Endothelial cell of umbilical vein (primary cell): ENCODE measurements around the gene DSCAML1. TPM values are rescaled to one million over a fixed set of nuclear protein-coding genes. Genes with fewer than 3 reads are reported as not detected.

ENCODE experiments used
- BruUV-seq: library from RNA; stranded (reverse); fragments of 400-500 nt; replicated peaks from 2 replicates; lab custom pipeline; 2021; lab: Mats Ljungman, UMichigan
- CTCF ChIA-PET: fragments of 300-600, 350-600 bp; sonication (Branson Sonifier 250); formaldehyde crosslinking; loops from one replicate; lab custom pipeline; 2021; ENCODE audit warnings: antibody characterized with exemption, inconsistent platforms; lab: Charles Lee
- POLR2A ChIA-PET: fragments of 300-600, 350-600 bp; sonication (Branson Sonifier 250); formaldehyde crosslinking; loops from one replicate; lab custom pipeline; 2021; ENCODE audit warnings: antibody characterized with exemption, inconsistent platforms; lab: Charles Lee
- DNase-seq: peaks from one replicate; pipeline ENCODE4 v3.0.0-alpha.2; 2011; ENCODE audit warnings: low read depth, low spot score
- FAIRE-seq: peaks from 2 replicates; lab custom pipeline; 2011; peaks lifted over from hg19 to GRCh38; lab: Jason Lieb, UNC
- H2AFZ ChIP-seq: 2 replicates; pipeline ENCODE4 v1.6.0; 2012; ENCODE audit warnings: low read depth, low read length, control low read depth, inconsistent platforms
- H3K27ac ChIP-seq: 2 replicates; pipeline ENCODE4 v1.5.1; 2011; ENCODE audit warnings: low read depth, mild to moderate bottlenecking, control low read depth, low read length, moderate library complexity; ENCODE audit not compliant: insufficient read depth
- H3K27me3 ChIP-seq, 2 experiments: 2 replicates each; pipeline versions ENCODE4 v1.6.0 to v1.6.1; 2011; ENCODE audit warnings: low read length in 2 of 2, mixed read lengths in 1 of 2; ENCODE audit not compliant: control insufficient read depth in 2 of 2, insufficient read depth in 2 of 2
- H3K36me3 ChIP-seq, 2 experiments: 2 replicates in 1 of 2; 3 replicates in 1 of 2; pipeline ENCODE4 v1.5.1; 2011; ENCODE audit warnings: low read length in 2 of 2, mild to moderate bottlenecking in 1 of 2, moderate library complexity in 1 of 2; ENCODE audit not compliant: control insufficient read depth in 2 of 2, insufficient read depth in 2 of 2; ENCODE audit errors: extremely low read depth in 1 of 2
- H3K4me1 ChIP-seq: 3 replicates; pipeline ENCODE4 v1.5.1; 2011; ENCODE audit warnings: mild to moderate bottlenecking, low read length; ENCODE audit not compliant: control insufficient read depth, insufficient read depth; ENCODE audit errors: extremely low read depth
- H3K4me2 ChIP-seq: 2 replicates; pipeline ENCODE4 v1.6.1; 2011; ENCODE audit warnings: low read length, control low read depth, mixed read lengths; ENCODE audit not compliant: insufficient read depth
- H3K4me3 ChIP-seq, 3 experiments: fragments of 200-600 bp in 1 of 3; sonication (generic), shearing (Covaris generic) in 1 of 3; replicated peaks in 1 of 3; 2 replicates each; pipeline ENCODE4 v1.5.1; 2011 to 2016; ENCODE audit warnings: control low read depth in 3 of 3, low read length in 3 of 3, mild to moderate bottlenecking in 2 of 3, inconsistent platforms in 1 of 3, low read depth in 1 of 3, moderate library complexity in 1 of 3; ENCODE audit not compliant: insufficient read depth in 1 of 3
- H3K79me2 ChIP-seq: 2 replicates; pipeline ENCODE4 v1.6.0; 2012; ENCODE audit warnings: low read length, inconsistent platforms; ENCODE audit not compliant: control insufficient read depth, insufficient read depth
- H3K9ac ChIP-seq: replicated peaks from 2 replicates; pipeline ENCODE3; 2011; ENCODE audit warnings: low read length, control low read depth; ENCODE audit not compliant: insufficient read depth; ENCODE audit errors: extremely low read depth
- H3K9me1 ChIP-seq: replicated peaks from 3 replicates; pipeline ENCODE4 v1.6.0; 2011; ENCODE audit warnings: mild to moderate bottlenecking, low read length; ENCODE audit not compliant: control insufficient read depth, insufficient read depth; ENCODE audit errors: extremely low read depth
- H3K9me3 ChIP-seq: replicated peaks from 2 replicates; pipeline ENCODE4 v1.5.1; 2012; ENCODE audit warnings: low read length, inconsistent platforms; ENCODE audit not compliant: control insufficient read depth, insufficient read depth
- H4K20me1 ChIP-seq: replicated peaks from 2 replicates; pipeline ENCODE3; 2011; ENCODE audit warnings: mild to moderate bottlenecking, low read length; ENCODE audit not compliant: control insufficient read depth, insufficient read depth; ENCODE audit errors: extremely low read depth
- EZH2 ChIP-seq: IDR thresholded peaks from 2 replicates; pipeline ENCODE4 v1.6.1; 2012; ENCODE audit warnings: borderline replicate concordance, low read depth, mild to moderate bottlenecking, moderate library complexity, low read length, inconsistent platforms; ENCODE audit not compliant: severe bottlenecking
- FOS ChIP-seq: IDR thresholded peaks from 2 replicates; pipeline ENCODE4 v1.6.1; 2011; ENCODE audit warnings: mild to moderate bottlenecking, low read length, moderate library complexity, borderline replicate concordance; ENCODE audit not compliant: insufficient read depth
- GATA2 ChIP-seq: IDR thresholded peaks from 2 replicates; pipeline ENCODE4 v1.7.0; 2011; ENCODE audit warnings: low read depth, mild to moderate bottlenecking, moderate library complexity, mixed read lengths, low read length; ENCODE audit not compliant: insufficient read length, insufficient read depth
- JUN ChIP-seq: IDR thresholded peaks from 2 replicates; pipeline ENCODE4 v1.6.1; 2011; ENCODE audit warnings: borderline replicate concordance, low read depth; ENCODE audit not compliant: insufficient read length, insufficient read depth
- MAX ChIP-seq: IDR thresholded peaks from 2 replicates; pipeline ENCODE4 v1.6.1; 2011; ENCODE audit not compliant: insufficient read depth, insufficient read length
- MYC ChIP-seq: IDR thresholded peaks from one replicate; pipeline ENCODE4 v1.6.1; 2011; ENCODE audit warnings: mild to moderate bottlenecking, low read depth, low read length
- POLR2A ChIP-seq: IDR thresholded peaks from 2 replicates; pipeline ENCODE4 v1.6.1; 2012; ENCODE audit warnings: low read depth, mild to moderate bottlenecking, control low read depth, low read length
- POLR2AphosphoS5 ChIP-seq: IDR thresholded peaks from 2 replicates; pipeline ENCODE4 v1.6.1; 2012; ENCODE audit warnings: low read depth, mild to moderate bottlenecking, control low read depth, low read length, moderate library complexity; ENCODE audit not compliant: insufficient read depth
- dilution Hi-C: fragments of 300-500 bp; cut with MboI; formaldehyde crosslinking; loops from one replicate; pipeline ENCODE4 v1.15.0; 2019; ENCODE audit warnings: low sequenced_read_pairs; ENCODE audit not compliant: extremely low pct_ligation_motif_present
- intact Hi-C: fragments of 100-400 bp; cut with micrococcal nuclease; formaldehyde crosslinking; loops from one replicate; pipeline ENCODE4 v1.10.0; 2022
- polyA plus RNA-seq, 4 experiments: library from polyadenylated mRNA; depleted of rRNA in 3 of 4; stranded (reverse) in 3 of 4; unstranded in 1 of 4; fragments of >200 nt; gene quantifications; 2 replicates each; pipeline versions ENCODE4 v1.2.1 to v1.2.3, GENCODE V29; 2011 to 2012; ENCODE audit warnings: missing spikeins in 1 of 4
- total RNA-seq: library from RNA; stranded (reverse); gene quantifications from 2 replicates; pipeline ENCODE4 v1.2.3, GENCODE V29; 2021
- TF ChIP-seq, protein P1 (sequence below), 2 donors: IDR thresholded peaks; 1 replicate in 1 of 2; 2 replicates in 1 of 2; pipeline ENCODE4 v1.5.1; 2011; ENCODE audit warnings: low read length in 2 of 2, mild to moderate bottlenecking in 2 of 2, moderate library complexity in 2 of 2, control low read depth in 1 of 2, inconsistent platforms in 1 of 2, low read depth in 1 of 2; ENCODE audit not compliant: insufficient read depth in 1 of 2; ENCODE audit errors: extremely low read depth in 1 of 2

DSCAML1 gene
- total and polyA plus RNA-seq, 2 donors (not counting 3 experiments of a cell fraction or from before 2014, with no cell fraction given), result not detected

DNA sequence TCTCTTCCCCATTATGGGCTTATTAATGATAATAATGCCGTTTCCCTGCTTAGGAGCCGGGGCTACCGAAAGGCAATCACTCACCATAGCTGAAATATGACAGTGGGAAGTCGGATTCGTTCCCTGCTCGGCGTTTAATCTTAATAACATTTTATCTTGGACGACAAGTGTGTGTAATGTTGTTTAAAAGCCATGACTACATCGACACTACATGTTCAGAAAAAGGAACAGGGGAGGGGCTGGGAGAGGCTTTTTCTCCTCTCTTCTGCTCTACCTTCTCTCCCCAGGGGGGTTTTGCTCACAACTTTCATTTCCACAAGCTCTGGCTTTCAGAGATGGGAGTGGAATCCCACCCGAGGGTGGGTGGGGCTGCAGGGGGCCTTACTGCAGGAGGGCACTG lies 105.5 kb downstream of the DSCAML1 start:
- no peaks in the 10 kb centered on the region for H3K9me3 ChIP-seq
- H4K20me1 ChIP-seq, result no peaks in the 10 kb centered on the region
- intact Hi-C loops, result no loop called here
- CTCF ChIA-PET, result no interaction called here
- dilution Hi-C loops, result no loop called here
- H3K9me1 ChIP-seq, result no peaks in the 10 kb centered on the region
- H3K4me1 ChIP-seq, result no peaks in the 10 kb centered on the region
- H3K79me2 ChIP-seq, result no peaks in the 10 kb centered on the region
- H2AFZ ChIP-seq, result no peak overlapping the region
- TF ChIP-seq POLR2A (no peak), MAX (no peak), JUN (no peak), MYC (no peak)
- TF ChIP-seq, protein P1, sequence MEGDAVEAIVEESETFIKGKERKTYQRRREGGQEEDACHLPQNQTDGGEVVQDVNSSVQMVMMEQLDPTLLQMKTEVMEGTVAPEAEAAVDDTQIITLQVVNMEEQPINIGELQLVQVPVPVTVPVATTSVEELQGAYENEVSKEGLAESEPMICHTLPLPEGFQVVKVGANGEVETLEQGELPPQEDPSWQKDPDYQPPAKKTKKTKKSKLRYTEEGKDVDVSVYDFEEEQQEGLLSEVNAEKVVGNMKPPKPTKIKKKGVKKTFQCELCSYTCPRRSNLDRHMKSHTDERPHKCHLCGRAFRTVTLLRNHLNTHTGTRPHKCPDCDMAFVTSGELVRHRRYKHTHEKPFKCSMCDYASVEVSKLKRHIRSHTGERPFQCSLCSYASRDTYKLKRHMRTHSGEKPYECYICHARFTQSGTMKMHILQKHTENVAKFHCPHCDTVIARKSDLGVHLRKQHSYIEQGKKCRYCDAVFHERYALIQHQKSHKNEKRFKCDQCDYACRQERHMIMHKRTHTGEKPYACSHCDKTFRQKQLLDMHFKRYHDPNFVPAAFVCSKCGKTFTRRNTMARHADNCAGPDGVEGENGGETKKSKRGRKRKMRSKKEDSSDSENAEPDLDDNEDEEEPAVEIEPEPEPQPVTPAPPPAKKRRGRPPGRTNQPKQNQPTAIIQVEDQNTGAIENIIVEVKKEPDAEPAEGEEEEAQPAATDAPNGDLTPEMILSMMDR (IDR thresholded peaks at IDR 0.05; ENCODE audit: extremely low read depth in 1 of 2, insufficient read depth in 1 of 2, low read depth in 1 of 2, low read length in 2 of 2), result no peak
- BruUV-seq, result no TSS peak
- no peaks in the 10 kb centered on the region for H3K36me3 ChIP-seq
- DNase-seq (no peak), FAIRE-seq (no peak)
- no peak overlapping the region for H3K4me3 ChIP-seq
- H3K27ac ChIP-seq, result no peak overlapping the region
- H3K9ac ChIP-seq, result no peak overlapping the region
- POLR2A ChIA-PET, result no interaction called here
- H3K4me2 ChIP-seq, result no peak overlapping the region
- peaks cover 0 to 3% of the 10 kb centered on the region in 2 experiments for H3K27me3 ChIP-seq

DNA sequence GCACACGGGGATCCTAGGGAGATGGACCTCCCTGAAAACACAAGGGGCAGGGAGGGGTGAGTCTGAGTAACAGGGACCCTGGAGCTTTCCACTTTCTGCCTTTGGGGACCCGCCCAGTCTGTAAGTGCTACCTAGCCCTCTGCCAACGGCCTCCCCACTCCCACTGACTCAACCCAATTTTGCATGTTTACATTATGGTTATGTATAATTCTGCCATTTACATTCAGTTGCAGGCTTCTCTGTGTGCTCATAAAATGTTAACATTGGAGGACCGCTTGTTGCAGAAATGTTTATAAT lies 105.8 kb downstream of the DSCAML1 start:
- Histone ChIP-seq H2AFZ (no peak overlapping the region), H3K4me3 (no peak overlapping the region), H3K9ac (no peak overlapping the region), H3K9me1 (no peaks in the 10 kb centered on the region), H3K27me3 (peaks cover 0 to 3% of the 10 kb centered on the region in 2 experiments), H3K4me1 (no peaks in the 10 kb centered on the region), H4K20me1 (no peaks in the 10 kb centered on the region), H3K27ac (no peak overlapping the region), H3K4me2 (no peak overlapping the region), H3K9me3 (no peaks in the 10 kb centered on the region), H3K79me2 (no peaks in the 10 kb centered on the region), H3K36me3 (no peaks in the 10 kb centered on the region)
- dilution Hi-C loops, result no loop called here
- no peak for DNase-seq
- POLR2A ChIA-PET, result no interaction called here
- no peak for FAIRE-seq
- CTCF ChIA-PET, result no interaction called here
- TF ChIP-seq MYC, result no peak
- TF ChIP-seq POLR2AphosphoS5, result no peak
- TF ChIP-seq MAX, result no peak
- no peak for TF ChIP-seq JUN
- TF ChIP-seq, protein P1 (IDR thresholded peaks at IDR 0.05; ENCODE audit: extremely low read depth in 1 of 2, insufficient read depth in 1 of 2, low read depth in 1 of 2, low read length in 2 of 2), result no peak
- no peak for TF ChIP-seq GATA2
- no peak for TF ChIP-seq EZH2
- no peak for TF ChIP-seq FOS
- TF ChIP-seq POLR2A, result no peak
- intact Hi-C loops, result no loop called here
- BruUV-seq, result no TSS peak
